GM18868 (cell line): ENCODE data around the gene LCE6A.

Source experiments
- ATAC-seq: cut with Tn5 transposase; IDR thresholded peaks from one replicate; pipeline ENCODE4 v1.9.1; 2021; ENCODE audit warnings: mild to moderate bottlenecking, moderate library complexity; ENCODE audit not compliant: unreplicated experiment

LCE6A gene

GRCh38 chr1:152873495-152873894 lies 30.8 kb downstream of the LCE6A start:
- ATAC-seq: no peak

GRCh38 chr1:152876827-152877226 lies 34.2 kb downstream of the LCE6A start:
- no peak for ATAC-seq

GRCh38 chr1:152878042-152878441 lies 35.4 kb downstream of the LCE6A start, which contains the start of gene SMCP:
Gene SMCP, plus strand, starts transcription at chr1:152878322. Its CDS starts 6,101 bp downstream, at chr1:152884423.
- ATAC-seq: no peak

- no peak for ATAC-seq
Observed at GRCh38 chr1:152879559-152880198, 37.0 kb downstream of the LCE6A start.

GRCh38 chr1:152880316-152880715 lies 37.7 kb downstream of the LCE6A start:
- ATAC-seq: no peak

- peak; percentile 82 for ATAC-seq
Observed at GRCh38 chr1:152880907-152881306, 38.3 kb downstream of the LCE6A start.

GRCh38 chr1:152884085-152884484 lies 41.4 kb downstream of the LCE6A start:
- ATAC-seq: peak; percentile 47

- no peak for ATAC-seq
Observed at GRCh38 chr1:152884506-152884905, 41.9 kb downstream of the LCE6A start.

GRCh38 chr1:152884966-152885624 lies 42.4 kb downstream of the LCE6A start:
- no peak for ATAC-seq

- no peak for ATAC-seq
Observed at GRCh38 chr1:152886085-152886484, 43.4 kb downstream of the LCE6A start.

GRCh38 chr1:152886758-152887409 lies 44.2 kb downstream of the LCE6A start:
- no peak for ATAC-seq

- no peak for ATAC-seq
Observed at GRCh38 chr1:152888126-152888525, 45.5 kb downstream of the LCE6A start.
